ENCODE measurements around the gene PSMA8.

The PSMA8 gene

GRCh38 chr18:26133652-26134051 is at the start of gene PSMA8:
Gene PSMA8 (plus strand): TSS chr18:26133869. CDS start chr18:26133966, 97 bp downstream.
- no CpG with 5 or more reads among the region's 31 CpGs for WGBS (ENCODE audit: insufficient coverage, insufficient read length)
- no peaks in the 10 kb centered on the region; the same call in 1 of the 2 replicates for H3K4me1 ChIP-seq (ENCODE audit: control insufficient read depth, insufficient read depth, low read length)
- peak; percentile 9 for DNase-seq (ENCODE audit: low read depth, low spot score)
- H3K36me3 ChIP-seq (ENCODE audit: control insufficient read depth, insufficient read depth, low read length) = no peaks in the 10 kb centered on the region
- no peaks in the 10 kb centered on the region for H3K9me3 ChIP-seq (ENCODE audit: control insufficient read depth, insufficient read depth, low read length)
- no peak within 1 kb of the TSS for H3K27ac ChIP-seq (ENCODE audit: low read length)
- H3K27me3 ChIP-seq (ENCODE audit: control insufficient read depth, insufficient read depth, low read length) = no peaks in the 10 kb centered on the region
- no peak within 1 kb of the TSS for H3K4me3 ChIP-seq (ENCODE audit: low read length)

- Histone ChIP-seq H3K4me1 (ENCODE audit: control insufficient read depth, insufficient read depth, low read length) (no peaks in the 10 kb centered on the region), H3K27me3 (ENCODE audit: control insufficient read depth, insufficient read depth, low read length) (no peaks in the 10 kb centered on the region), H3K9me3 (ENCODE audit: control insufficient read depth, insufficient read depth, low read length) (no peaks in the 10 kb centered on the region), H3K4me3 (ENCODE audit: low read length) (no peak overlapping the region), H3K27ac (ENCODE audit: low read length) (no peak overlapping the region), H3K36me3 (ENCODE audit: control insufficient read depth, insufficient read depth, low read length) (0 out of 2 replicates have a peak, but pooled peaks cover 2% of the 10 kb centered on the region)
- WGBS (ENCODE audit: insufficient coverage, insufficient read length) = no CpG with 5 or more reads among the region's 5 CpGs
- no peak for DNase-seq (ENCODE audit: low read depth, low spot score)
Measured at GRCh38 chr18:26085056-26085455, 48.6 kb upstream of the PSMA8 start.

GRCh38 chr18:26086959-26087358 is 46.7 kb upstream of the PSMA8 start:
- no peaks in the 10 kb centered on the region for H3K9me3 ChIP-seq (ENCODE audit: control insufficient read depth, insufficient read depth, low read length)
- H3K27ac ChIP-seq (ENCODE audit: low read length) = no peak overlapping the region
- no CpG with 5 or more reads among the region's 6 CpGs for WGBS (ENCODE audit: insufficient coverage, insufficient read length)
- H3K4me3 ChIP-seq (ENCODE audit: low read length) = no peak overlapping the region
- no peaks in the 10 kb centered on the region for H3K36me3 ChIP-seq (ENCODE audit: control insufficient read depth, insufficient read depth, low read length)
- no peak for DNase-seq (ENCODE audit: low read depth, low spot score)
- no peaks in the 10 kb centered on the region for H3K27me3 ChIP-seq (ENCODE audit: control insufficient read depth, insufficient read depth, low read length)
- H3K4me1 ChIP-seq (ENCODE audit: control insufficient read depth, insufficient read depth, low read length) = no peaks in the 10 kb centered on the region

- no peaks in the 10 kb centered on the region for H3K9me3 ChIP-seq (ENCODE audit: control insufficient read depth, insufficient read depth, low read length)
- no peaks in the 10 kb centered on the region for H3K36me3 ChIP-seq (ENCODE audit: control insufficient read depth, insufficient read depth, low read length)
- no peaks in the 10 kb centered on the region for H3K4me1 ChIP-seq (ENCODE audit: control insufficient read depth, insufficient read depth, low read length)
- 100% methylated on average over 2 of the region's 3 CpGs for WGBS (ENCODE audit: insufficient coverage, insufficient read length)
- DNase-seq (ENCODE audit: low read depth, low spot score) = no peak
- no peaks in the 10 kb centered on the region for H3K27me3 ChIP-seq (ENCODE audit: control insufficient read depth, insufficient read depth, low read length)
- no peak overlapping the region for H3K27ac ChIP-seq (ENCODE audit: low read length)
- H3K4me3 ChIP-seq (ENCODE audit: low read length) = no peak overlapping the region
Measured at GRCh38 chr18:26088487-26088886, 45.2 kb upstream of the PSMA8 start.

GRCh38 chr18:26089293-26090129 is 44.2 kb upstream of the PSMA8 start:
- Histone ChIP-seq H3K4me3 (ENCODE audit: low read length) (peak overlapping the region; percentile 85; the same call in 1 of the 2 replicates), H3K27ac (ENCODE audit: low read length) (no peak overlapping the region), H3K9me3 (ENCODE audit: control insufficient read depth, insufficient read depth, low read length) (no peaks in the 10 kb centered on the region), H3K27me3 (ENCODE audit: control insufficient read depth, insufficient read depth, low read length) (no peaks in the 10 kb centered on the region), H3K4me1 (ENCODE audit: control insufficient read depth, insufficient read depth, low read length) (no peaks in the 10 kb centered on the region), H3K36me3 (ENCODE audit: control insufficient read depth, insufficient read depth, low read length) (no peaks in the 10 kb centered on the region)
- DNase-seq (ENCODE audit: low read depth, low spot score) = no peak
- WGBS (ENCODE audit: insufficient coverage, insufficient read length) = no CpG with 5 or more reads among the region's 35 CpGs

- H3K36me3 ChIP-seq (ENCODE audit: control insufficient read depth, insufficient read depth, low read length) = no peaks in the 10 kb centered on the region
- H3K27me3 ChIP-seq (ENCODE audit: control insufficient read depth, insufficient read depth, low read length) = no peaks in the 10 kb centered on the region
- no peaks in the 10 kb centered on the region for H3K4me1 ChIP-seq (ENCODE audit: control insufficient read depth, insufficient read depth, low read length)
- no peak within 1 kb of the TSS for H3K27ac ChIP-seq (ENCODE audit: low read length)
- peak within 1 kb of the TSS; percentile 85 for H3K4me3 ChIP-seq (ENCODE audit: low read length)
- no peaks in the 10 kb centered on the region for H3K9me3 ChIP-seq (ENCODE audit: control insufficient read depth, insufficient read depth, low read length)
- no CpG with 5 or more reads among the region's 89 CpGs for WGBS (ENCODE audit: insufficient coverage, insufficient read length)
- peak; percentile 75 for DNase-seq (ENCODE audit: low read depth, low spot score)
Measured at GRCh38 chr18:26090130-26091046, 43.3 kb upstream of the PSMA8 start, which contains the start of gene SS18. Gene SS18 (minus strand): TSS chr18:26090613. CDS start chr18:26090569, 44 bp downstream.

- H3K4me3 ChIP-seq (ENCODE audit: low read length) = peak overlapping the region; percentile 85
- H3K27ac ChIP-seq (ENCODE audit: low read length) = no peak overlapping the region
- no peaks in the 10 kb centered on the region for H3K4me1 ChIP-seq (ENCODE audit: control insufficient read depth, insufficient read depth, low read length)
- H3K36me3 ChIP-seq (ENCODE audit: control insufficient read depth, insufficient read depth, low read length) = no peaks in the 10 kb centered on the region
- no peaks in the 10 kb centered on the region for H3K9me3 ChIP-seq (ENCODE audit: control insufficient read depth, insufficient read depth, low read length)
- DNase-seq (ENCODE audit: low read depth, low spot score) = no peak
- no peaks in the 10 kb centered on the region for H3K27me3 ChIP-seq (ENCODE audit: control insufficient read depth, insufficient read depth, low read length)
- no CpG with 5 or more reads among the region's 29 CpGs for WGBS (ENCODE audit: insufficient coverage, insufficient read length)
Measured at GRCh38 chr18:26091047-26091630, 42.5 kb upstream of the PSMA8 start.

- no peaks in the 10 kb centered on the region for H3K27me3 ChIP-seq (ENCODE audit: control insufficient read depth, insufficient read depth, low read length)
- H3K36me3 ChIP-seq (ENCODE audit: control insufficient read depth, insufficient read depth, low read length) = no peaks in the 10 kb centered on the region
- H3K27ac ChIP-seq (ENCODE audit: low read length) = no peak overlapping the region
- no CpG with 5 or more reads among the region's 1 CpG for WGBS (ENCODE audit: insufficient coverage, insufficient read length)
- no peaks in the 10 kb centered on the region for H3K4me1 ChIP-seq (ENCODE audit: control insufficient read depth, insufficient read depth, low read length)
- H3K9me3 ChIP-seq (ENCODE audit: control insufficient read depth, insufficient read depth, low read length) = no peaks in the 10 kb centered on the region
- no peak overlapping the region for H3K4me3 ChIP-seq (ENCODE audit: low read length)
- no peak for DNase-seq (ENCODE audit: low read depth, low spot score)
Measured at GRCh38 chr18:26096852-26097251, 36.8 kb upstream of the PSMA8 start.

- no peak for DNase-seq (ENCODE audit: low read depth, low spot score)
Measured at GRCh38 chr18:26097563-26097962, 36.1 kb upstream of the PSMA8 start.

GRCh38 chr18:26103579-26103978 is 30.1 kb upstream of the PSMA8 start:
- Histone ChIP-seq H3K9me3 (ENCODE audit: control insufficient read depth, insufficient read depth, low read length) (no peaks in the 10 kb centered on the region), H3K27me3 (ENCODE audit: control insufficient read depth, insufficient read depth, low read length) (no peaks in the 10 kb centered on the region), H3K36me3 (ENCODE audit: control insufficient read depth, insufficient read depth, low read length) (no peaks in the 10 kb centered on the region), H3K27ac (ENCODE audit: low read length) (no peak overlapping the region), H3K4me1 (ENCODE audit: control insufficient read depth, insufficient read depth, low read length) (no peaks in the 10 kb centered on the region), H3K4me3 (ENCODE audit: low read length) (no peak overlapping the region)
- DNase-seq (ENCODE audit: low read depth, low spot score) = peak; percentile 70
- WGBS (ENCODE audit: insufficient coverage, insufficient read length) = no CpG with 5 or more reads among the region's 5 CpGs

More at GRCh38 chr18:26097563-26097962, 36.1 kb upstream of the PSMA8 start:
- Histone ChIP-seq H3K36me3 (ENCODE audit: control insufficient read depth, insufficient read depth, low read length) (no peaks in the 10 kb centered on the region), H3K27me3 (ENCODE audit: control insufficient read depth, insufficient read depth, low read length) (no peaks in the 10 kb centered on the region), H3K4me3 (ENCODE audit: low read length) (no peak overlapping the region), H3K27ac (ENCODE audit: low read length) (no peak overlapping the region), H3K4me1 (ENCODE audit: control insufficient read depth, insufficient read depth, low read length) (no peaks in the 10 kb centered on the region), H3K9me3 (ENCODE audit: control insufficient read depth, insufficient read depth, low read length) (no peaks in the 10 kb centered on the region)
- no CpG with 5 or more reads among the region's 5 CpGs for WGBS (ENCODE audit: insufficient coverage, insufficient read length)

Data from iPS DF 6.9 (cell line).